ENCODE results near the gene SMOC2. TPM values are rescaled to one million over a fixed set of nuclear protein-coding genes. Genes with fewer than 3 reads are reported as not detected.

Gene SMOC2
- total and polyA plus RNA-seq, 2 donors (not counting 1 experiment from before 2014, with no cell fraction given): 0.37 TPM; not detected in 1

GRCh38 chr6:168420706-168421105 lies 20.3 kb upstream of the SMOC2 start:
- WGBS (ENCODE audit: insufficient coverage): 93% methylated on average over 9 of the region's 13 CpGs
- H3K4me1 Mint-ChIP-seq: no peaks in the 10 kb centered on the region
- Histone ChIP-seq H3K4me1 (ENCODE audit: control insufficient read depth in 2 of 2, insufficient read depth in 2 of 2, low read length in 2 of 2) (no peaks in the 10 kb centered on the region), H3K4me2 (replicated peaks; ENCODE audit: low read depth, low read length, poor library complexity, severe bottlenecking) (no peak overlapping the region), H3K36me3 (replicated peaks in 1 of 2; ENCODE audit: control extremely low read depth in 1 of 2, control insufficient read depth in 1 of 2, extremely low read depth in 1 of 2, insufficient read depth in 2 of 2, low read length in 1 of 2) (no peaks in the 10 kb centered on the region), H3K27ac (ENCODE audit: low read length in 2 of 2) (no peak overlapping the region), H2AFZ (ENCODE audit: insufficient read depth, low read depth, low read length, poor library complexity, severe bottlenecking) (no peak overlapping the region), H3K79me2 (ENCODE audit: control insufficient read depth, insufficient read depth, low read length) (no peaks in the 10 kb centered on the region), H3K4me3 (ENCODE audit: control extremely low read depth in 1 of 5, extremely low read depth in 1 of 5, insufficient read depth in 1 of 5, low read depth in 2 of 5, low read length in 4 of 5) (no peak overlapping the region), H3K9ac (ENCODE audit: low read length) (no peak overlapping the region), H3K9me3 (ENCODE audit: control extremely low read depth in 1 of 3, control insufficient read depth in 2 of 3, insufficient read depth in 1 of 3, low read length in 2 of 3) (peaks cover 0 to 25% (median 0%) of the 10 kb centered on the region in 3 donors), H4K20me1 (ENCODE audit: control insufficient read depth, insufficient read depth, low read length, poor library complexity, severe bottlenecking) (no peaks in the 10 kb centered on the region), H3K27me3 (replicated peaks in 1 of 4; ENCODE audit: control extremely low read depth in 1 of 4, control insufficient read depth in 3 of 4, insufficient read depth in 4 of 4, low read length in 3 of 4) (no peaks in the 10 kb centered on the region)
- TF ChIP-seq CTCF (IDR thresholded peaks at IDR 0.05) (no peak), EZH2 (IDR thresholded peaks at IDR 0.05; ENCODE audit: borderline replicate concordance, insufficient read depth, low read depth, low read length, poor library complexity, severe bottlenecking) (no peak)
- H3K27ac Mint-ChIP-seq: no peak overlapping the region
- H3K27me3 Mint-ChIP-seq: no peaks in the 10 kb centered on the region
- intact Hi-C loops (cut with micrococcal nuclease): no loop called here
- ATAC-seq (ENCODE audit: low read depth) (no peak), DNase-seq (no peak)
- H3K4me3 Mint-ChIP-seq: no peak overlapping the region
- ChIA-PET CTCF (no interaction called here), POLR2A (no interaction called here)
- no peaks in the 10 kb centered on the region for H3K9me3 Mint-ChIP-seq (ENCODE audit: insufficient read depth)

- Histone ChIP-seq H3K27me3 (replicated peaks in 1 of 4; ENCODE audit: control extremely low read depth in 1 of 4, control insufficient read depth in 3 of 4, insufficient read depth in 4 of 4, low read length in 3 of 4) (no peaks in the 10 kb centered on the region), H3K36me3 (replicated peaks in 1 of 2; ENCODE audit: control extremely low read depth in 1 of 2, control insufficient read depth in 1 of 2, extremely low read depth in 1 of 2, insufficient read depth in 2 of 2, low read length in 1 of 2) (no peaks in the 10 kb centered on the region), H3K4me3 (ENCODE audit: control extremely low read depth in 1 of 5, extremely low read depth in 1 of 5, insufficient read depth in 1 of 5, low read depth in 2 of 5, low read length in 4 of 5) (no peak overlapping the region), H3K27ac (ENCODE audit: low read length in 2 of 2) (no peak overlapping the region), H4K20me1 (ENCODE audit: control insufficient read depth, insufficient read depth, low read length, poor library complexity, severe bottlenecking) (no peaks in the 10 kb centered on the region), H2AFZ (ENCODE audit: insufficient read depth, low read depth, low read length, poor library complexity, severe bottlenecking) (no peak overlapping the region), H3K9me3 (ENCODE audit: control extremely low read depth in 1 of 3, control insufficient read depth in 2 of 3, insufficient read depth in 1 of 3, low read length in 2 of 3) (peaks cover 0 to 7% (median 0%) of the 10 kb centered on the region in 3 donors), H3K9ac (ENCODE audit: low read length) (no peak overlapping the region), H3K4me1 (ENCODE audit: control insufficient read depth in 2 of 2, insufficient read depth in 2 of 2, low read length in 2 of 2) (no peaks in the 10 kb centered on the region), H3K4me2 (replicated peaks; ENCODE audit: low read depth, low read length, poor library complexity, severe bottlenecking) (no peak overlapping the region), H3K79me2 (ENCODE audit: control insufficient read depth, insufficient read depth, low read length) (no peaks in the 10 kb centered on the region)
- H3K9me3 Mint-ChIP-seq (ENCODE audit: insufficient read depth): no peaks in the 10 kb centered on the region
- intact Hi-C loops (cut with micrococcal nuclease): no loop called here
- 87% methylated on average over 6 of the region's 8 CpGs for WGBS (ENCODE audit: insufficient coverage)
- DNase-seq (no peak), ATAC-seq (ENCODE audit: low read depth) (no peak)
- H3K27ac Mint-ChIP-seq: no peak overlapping the region
- no peaks in the 10 kb centered on the region for H3K27me3 Mint-ChIP-seq
- CTCF ChIA-PET: no interaction called here
- no peak overlapping the region for H3K4me3 Mint-ChIP-seq
- POLR2A ChIA-PET: no interaction called here
- no peaks in the 10 kb centered on the region for H3K4me1 Mint-ChIP-seq
- TF ChIP-seq CTCF (IDR thresholded peaks at IDR 0.05): no peak
- TF ChIP-seq EZH2 (IDR thresholded peaks at IDR 0.05; ENCODE audit: borderline replicate concordance, insufficient read depth, low read depth, low read length, poor library complexity, severe bottlenecking): no peak
Observed at GRCh38 chr6:168427184-168427583, 13.8 kb upstream of the SMOC2 start.

Measured in B cell (primary cell).